Measurements from ENCODE around the gene TPD52L2.

TPD52L2 gene

DNA sequence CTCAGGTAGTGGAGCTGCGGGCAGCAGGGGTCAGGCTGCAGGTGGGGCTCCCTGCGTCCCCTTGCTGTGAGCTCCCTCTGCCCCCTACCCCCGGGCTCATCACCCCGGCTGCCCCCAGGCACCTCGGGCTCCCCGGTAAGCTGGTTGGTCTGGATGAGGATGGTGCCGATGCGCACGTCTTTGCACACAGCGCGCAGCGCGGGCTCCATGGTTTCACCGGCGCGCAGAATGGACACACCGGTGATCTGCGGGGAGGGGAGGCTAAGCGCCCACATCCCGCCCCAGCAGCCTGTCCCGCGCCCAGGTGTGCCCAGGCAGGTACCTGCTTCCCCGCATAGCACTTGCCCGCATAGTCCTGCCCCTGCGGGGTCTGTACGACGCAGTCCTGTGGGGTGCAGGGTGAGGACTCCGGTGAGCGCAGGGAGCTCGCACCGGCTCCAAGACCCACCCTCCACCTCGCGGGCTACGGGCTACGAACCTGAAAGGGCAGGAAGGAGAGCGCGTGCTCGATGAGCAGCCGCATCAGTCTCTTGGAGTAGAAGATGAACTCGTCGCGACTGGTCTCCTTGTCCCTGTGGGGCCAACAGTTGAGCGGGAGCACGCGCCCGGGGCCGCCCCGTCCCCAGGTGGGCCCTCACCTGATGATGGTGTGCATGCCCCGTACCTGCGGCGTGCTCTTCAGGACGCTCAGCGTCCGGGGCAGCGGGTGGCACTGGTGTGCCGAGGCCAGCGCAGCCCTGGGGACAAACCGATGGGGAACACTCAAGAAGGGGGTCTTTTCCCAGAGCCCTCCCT lies 75.6 kb downstream of the TPD52L2 start:
- Mint-ChIP-seq H3K27ac (peak overlapping the region; percentile 31), H3K27me3 (no peaks in the 10 kb centered on the region), H3K4me1 (peaks cover 14 to 21% of the 10 kb centered on the region in 2 donors), H3K4me3 (no peak overlapping the region), H3K36me3 (peaks cover 28 to 49% of the 10 kb centered on the region in 2 donors), H3K9me3 (peaks cover 0 to 1% of the 10 kb centered on the region in 2 donors)
- DNase-seq (no peak), ATAC-seq (replicated peaks) (no peak)

Measured in stimulated activated naive B cell treated with anti-CD40 and anti-IgM and Interleukin-4, amounts not matched to agents 10 μg/mL and 1 μg/mL and 100 μg/mL, for 72 hours (primary cell).